GM10266 (cell line): ENCODE results near the gene PRIM2.
"Not testable (repeated sequence)": the region's sequence is repeated elsewhere in the genome, so short reads cannot be mapped to it uniquely, and the experiment has no call there.

Source experiments
- DNase-seq: peaks from one replicate; pipeline ENCODE4 v3.0.0; 2012; ENCODE audit errors: extremely low spot score
- CTCF ChIP-seq: IDR thresholded peaks from 2 replicates; pipeline ENCODE4 v1.5.1; 2012; ENCODE audit warnings: mild to moderate bottlenecking, low read depth; ENCODE audit not compliant: control insufficient read depth, insufficient read depth; ENCODE audit errors: missing control alignments

Gene PRIM2

GRCh38 chr6:57283106-57283505 is 34.3 kb upstream of the PRIM2 start:
- DNase-seq = no peak
- no peak for TF ChIP-seq CTCF

GRCh38 chr6:57283911-57284455 is 33.4 kb upstream of the PRIM2 start:
- TF ChIP-seq CTCF = no peak

GRCh38 chr6:57288136-57288535 is 29.3 kb upstream of the PRIM2 start:
- DNase-seq = not testable (repeated sequence)

More at GRCh38 chr6:57283911-57284455, 33.4 kb upstream of the PRIM2 start:
- no peak for DNase-seq

- not testable (repeated sequence) for DNase-seq
These were observed 24.0 kb upstream of the PRIM2 start for GRCh38 chr6:57293472-57293871.

- DNase-seq = no peak
- TF ChIP-seq CTCF = no peak
These were observed 22.5 kb upstream of the PRIM2 start for GRCh38 chr6:57294862-57295445.

- DNase-seq = no peak
- TF ChIP-seq CTCF = no peak
These were observed 19.9 kb upstream of the PRIM2 start for GRCh38 chr6:57297505-57297904.

- no peak for TF ChIP-seq CTCF
- DNase-seq = no peak
These were observed 18.7 kb upstream of the PRIM2 start for GRCh38 chr6:57298741-57299140.

GRCh38 chr6:57301757-57302156 is 15.7 kb upstream of the PRIM2 start:
- no peak for TF ChIP-seq CTCF
- DNase-seq = no peak
